Prostate gland (tissue), 2 donors: Measurements from ENCODE around the gene AGGF1. TPM values are rescaled to one million over a fixed set of nuclear protein-coding genes. Genes with fewer than 3 reads are reported as not detected.
"Not testable (repeated sequence)": the region's sequence is repeated elsewhere in the genome, so short reads cannot be mapped to it uniquely, and the experiment has no call there.

Experiments used
- DNase-seq: peaks from one replicate; pipeline ENCODE4 v3.0.0-alpha.2; 2019; ENCODE audit warnings: low spot score
- H3K27ac ChIP-seq, 2 donors: fragments of 200-600 bp; sonication (generic); 2 replicates each; pipeline ENCODE4 v1.5.1; 2017 to 2019
- H3K27me3 ChIP-seq: fragments of 200-600 bp; sonication (generic); replicated peaks from 2 replicates; pipeline ENCODE4 v1.5.1; 2019; ENCODE audit not compliant: insufficient read depth
- H3K36me3 ChIP-seq, 2 donors: fragments of 200-600 bp; sonication (generic); 1 replicate in 1 of 2; 2 replicates in 1 of 2; pipeline versions ENCODE4 v1.5.1 to v1.8.1; 2017 to 2019
- H3K4me1 ChIP-seq: fragments of 200-600 bp; sonication (generic); replicated peaks from 2 replicates; pipeline ENCODE4 v1.5.1; 2019
- H3K4me3 ChIP-seq, 2 donors: fragments of 200-600 bp; sonication (generic); 2 replicates each; pipeline ENCODE4 v1.5.1; 2017 to 2019
- H3K9me3 ChIP-seq: fragments of 200-600 bp; sonication (generic); 2 replicates; pipeline ENCODE4 v1.5.1; 2017
- POLR2A ChIP-seq: fragments of 450-650 bp; IDR thresholded peaks from one replicate; pipeline ENCODE4 v1.6.1; 2016; ENCODE audit warnings: antibody characterized with exemption, mild to moderate bottlenecking
- POLR2AphosphoS5 ChIP-seq: sonication (generic); formaldehyde crosslinking; IDR thresholded peaks from one replicate; pipeline ENCODE4 v1.6.1; 2017; ENCODE audit warnings: antibody characterized with exemption
- WGBS: methylation state at CpG from one replicate; pipeline ENCODE4 v1.1.5; 2018; 5-methylcytosine and 5-hydroxymethylcytosine counted together
- intact Hi-C: fragments of 100-400 bp; cut with DNase I; formaldehyde crosslinking; loops from one replicate; pipeline ENCODE4 v1.14.2; 2022
- total RNA-seq, 2 donors: library from RNA; depleted of rRNA; stranded (reverse); fragments of >200 nt; gene quantifications; one replicate each; pipeline ENCODE4 v1.1.0, GENCODE V29; 2016
- TF ChIP-seq, protein P1 (sequence below), 4 experiments: fragments of 200-600 bp in 2 of 4; fragments of 450-650 bp in 2 of 4; sonication (generic) in 2 of 4; IDR thresholded peaks; 1 replicate in 3 of 4; 2 replicates in 1 of 4; pipeline ENCODE4 v1.5.1; 2016 to 2019; ENCODE audit warnings: antibody characterized with exemption in 4 of 4, mild to moderate bottlenecking in 2 of 4, moderate library complexity in 2 of 4

AGGF1 gene
- total RNA-seq, 2 donors from 2014 or later: 28.5 to 29.6 TPM

DNA sequence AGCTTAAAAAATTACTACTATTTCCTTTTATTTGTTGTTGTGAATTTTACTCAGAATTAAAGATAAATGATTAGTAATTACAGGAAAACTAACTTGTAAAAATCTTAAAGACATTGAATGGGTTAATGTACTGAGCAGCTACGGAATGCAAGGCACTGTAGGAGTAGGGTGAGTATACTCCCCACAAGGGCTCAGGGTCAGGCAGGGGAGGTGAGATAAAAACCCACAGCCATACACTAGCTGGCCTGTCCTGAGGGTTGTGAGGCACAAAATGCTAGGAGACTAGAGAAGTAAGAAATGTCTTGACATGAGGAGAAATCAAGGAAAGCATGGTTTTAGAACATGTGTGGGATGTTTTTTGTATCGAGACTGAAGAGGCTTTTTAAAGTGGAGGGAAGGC, 43.5 kb downstream of the AGGF1 start:
- Histone ChIP-seq H3K27ac (no peak overlapping the region), H3K4me3 (no peak overlapping the region), H3K36me3 (no peaks in the 10 kb centered on the region), H3K27me3 (no peaks in the 10 kb centered on the region), H3K4me1 (peaks cover 2% of the 10 kb centered on the region), H3K9me3 (no peaks in the 10 kb centered on the region)
- no peak for DNase-seq
- intact Hi-C loops: no loop called here
- 88% methylated on average over 2 of the region's 2 CpGs for WGBS
- TF ChIP-seq POLR2AphosphoS5: no peak
- TF ChIP-seq, protein P1, sequence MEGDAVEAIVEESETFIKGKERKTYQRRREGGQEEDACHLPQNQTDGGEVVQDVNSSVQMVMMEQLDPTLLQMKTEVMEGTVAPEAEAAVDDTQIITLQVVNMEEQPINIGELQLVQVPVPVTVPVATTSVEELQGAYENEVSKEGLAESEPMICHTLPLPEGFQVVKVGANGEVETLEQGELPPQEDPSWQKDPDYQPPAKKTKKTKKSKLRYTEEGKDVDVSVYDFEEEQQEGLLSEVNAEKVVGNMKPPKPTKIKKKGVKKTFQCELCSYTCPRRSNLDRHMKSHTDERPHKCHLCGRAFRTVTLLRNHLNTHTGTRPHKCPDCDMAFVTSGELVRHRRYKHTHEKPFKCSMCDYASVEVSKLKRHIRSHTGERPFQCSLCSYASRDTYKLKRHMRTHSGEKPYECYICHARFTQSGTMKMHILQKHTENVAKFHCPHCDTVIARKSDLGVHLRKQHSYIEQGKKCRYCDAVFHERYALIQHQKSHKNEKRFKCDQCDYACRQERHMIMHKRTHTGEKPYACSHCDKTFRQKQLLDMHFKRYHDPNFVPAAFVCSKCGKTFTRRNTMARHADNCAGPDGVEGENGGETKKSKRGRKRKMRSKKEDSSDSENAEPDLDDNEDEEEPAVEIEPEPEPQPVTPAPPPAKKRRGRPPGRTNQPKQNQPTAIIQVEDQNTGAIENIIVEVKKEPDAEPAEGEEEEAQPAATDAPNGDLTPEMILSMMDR (IDR thresholded peaks at IDR 0.05): no peak
- TF ChIP-seq POLR2A: no peak

DNA sequence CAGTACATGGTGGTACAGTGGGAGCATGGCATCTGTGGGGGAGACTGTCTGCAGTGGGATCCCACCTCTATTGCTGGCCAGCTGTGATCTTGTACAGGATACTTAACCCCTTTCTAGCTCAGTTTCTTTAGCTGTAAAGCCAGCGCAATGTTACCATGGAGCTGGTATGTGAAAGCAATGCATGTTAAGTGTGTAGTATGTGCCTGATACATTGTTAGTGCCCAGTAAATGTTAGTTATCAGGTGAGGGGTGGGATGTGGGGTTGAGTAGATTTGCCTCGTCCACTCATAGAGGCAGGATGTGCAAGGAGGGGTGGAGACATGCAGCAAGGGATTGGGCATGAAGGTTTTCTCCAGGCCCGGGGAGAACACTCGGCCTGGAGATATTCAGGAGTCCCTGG, 44.5 kb downstream of the AGGF1 start:
- no peak for DNase-seq
- no peaks in the 10 kb centered on the region for H3K36me3 ChIP-seq
- no peak overlapping the region for H3K27ac ChIP-seq
- no peaks in the 10 kb centered on the region for H3K9me3 ChIP-seq
- H3K4me1 ChIP-seq: peaks cover 2% of the 10 kb centered on the region
- TF ChIP-seq, protein P1 (IDR thresholded peaks at IDR 0.05): no peak
- TF ChIP-seq POLR2A: no peak
- H3K27me3 ChIP-seq: no peaks in the 10 kb centered on the region
- WGBS: 90% methylated on average over 4 of the region's 4 CpGs
- intact Hi-C loops: no loop called here
- no peak overlapping the region for H3K4me3 ChIP-seq

DNA sequence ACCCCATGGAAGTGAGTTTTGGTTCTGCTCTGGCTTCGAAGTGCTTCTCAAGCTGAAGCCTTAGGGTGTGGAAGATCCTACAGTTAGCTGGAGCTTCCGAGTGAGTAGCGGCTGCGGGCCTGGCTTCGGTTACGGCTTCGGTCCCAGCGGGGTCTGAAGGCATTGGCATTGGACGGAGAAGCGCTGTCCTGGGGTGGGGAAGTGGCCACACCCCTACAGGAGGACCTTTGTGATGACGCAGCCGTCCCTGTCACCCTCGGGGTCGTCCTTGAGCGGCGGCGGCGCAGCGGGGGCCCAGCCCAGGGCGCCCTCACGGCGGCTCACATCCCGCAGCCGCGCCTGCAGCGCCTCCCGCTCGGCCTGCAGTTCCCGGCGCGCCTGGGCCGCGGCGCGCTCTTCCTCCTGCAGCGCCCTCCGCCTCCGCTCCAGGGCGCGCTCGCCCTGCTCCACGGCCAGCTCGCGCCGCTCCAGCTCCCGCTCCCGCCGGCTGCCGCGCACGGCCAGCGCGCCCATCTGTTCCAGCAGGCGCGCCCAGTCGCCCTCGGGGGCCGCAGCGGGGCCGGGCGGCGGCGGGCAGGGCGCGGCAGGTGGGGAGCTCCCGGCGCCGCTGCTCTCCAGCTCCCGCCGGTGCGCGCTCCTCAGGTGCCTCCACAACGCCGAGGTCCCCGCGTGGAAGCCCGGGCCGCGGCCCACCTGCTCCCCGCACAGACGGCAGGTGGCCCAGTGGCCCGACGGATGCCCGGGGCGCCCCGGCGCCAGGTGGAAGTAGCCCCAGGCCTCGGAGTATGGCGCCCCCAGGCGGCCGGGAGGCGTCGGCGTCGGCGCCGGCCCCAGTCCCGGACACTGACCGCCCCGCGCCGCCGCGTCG, 47.0 kb downstream of the AGGF1 start:
- Histone ChIP-seq H3K9me3 (no peaks in the 10 kb centered on the region), H3K4me3 (peak overlapping the region; percentile 33 to 39), H3K27me3 (no peaks in the 10 kb centered on the region), H3K27ac (peak overlapping the region; percentile 39 to 56), H3K4me1 (peaks cover 2% of the 10 kb centered on the region), H3K36me3 (no peaks in the 10 kb centered on the region)
- WGBS: 8% methylated on average over 57 of the region's 105 CpGs
- intact Hi-C loops: loop anchor here (2.0 kb wide), 1 partner anchor 416 kb away; the partner anchor contains the start of gene WDR41
- DNase-seq: peak; percentile 24
- TF ChIP-seq POLR2AphosphoS5: no peak
- TF ChIP-seq, protein P1 (IDR thresholded peaks at IDR 0.05): peak; percentile 31 to 53 (median 46)
- TF ChIP-seq POLR2A: no peak

DNA sequence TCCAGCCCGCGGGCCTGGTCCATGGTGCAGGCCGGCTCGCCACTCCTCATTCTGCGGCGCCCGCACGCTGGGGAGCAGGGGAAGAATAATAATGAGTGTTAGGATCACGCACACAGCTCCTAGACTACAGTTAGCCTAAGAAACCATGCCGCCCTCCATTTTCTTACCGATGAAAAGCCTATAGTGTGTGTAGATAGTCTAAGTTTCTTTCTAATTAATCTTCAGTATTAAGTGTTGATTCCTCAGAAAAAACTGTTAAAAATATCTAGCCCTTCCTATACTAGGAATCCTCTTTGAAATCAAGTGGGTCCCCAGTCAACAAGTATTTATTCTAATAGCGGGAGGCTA, 47.6 kb downstream of the AGGF1 start:
- WGBS: 70% methylated on average over 10 of the region's 12 CpGs
- H3K9me3 ChIP-seq: no peaks in the 10 kb centered on the region
- peak overlapping the region; percentile 33 to 39 for H3K4me3 ChIP-seq
- no peaks in the 10 kb centered on the region for H3K27me3 ChIP-seq
- H3K27ac ChIP-seq: peak overlapping the region in 1 of 2 donors; percentile 56
- H3K4me1 ChIP-seq: peaks cover 2% of the 10 kb centered on the region
- no peaks in the 10 kb centered on the region for H3K36me3 ChIP-seq
- TF ChIP-seq POLR2AphosphoS5: no peak
- TF ChIP-seq, protein P1 (IDR thresholded peaks at IDR 0.05): no peak
- TF ChIP-seq POLR2A: no peak
- intact Hi-C loops: loop anchor here (2.0 kb wide), 1 partner anchor 415 kb away; the partner anchor contains the start of gene WDR41
- no peak for DNase-seq

DNA sequence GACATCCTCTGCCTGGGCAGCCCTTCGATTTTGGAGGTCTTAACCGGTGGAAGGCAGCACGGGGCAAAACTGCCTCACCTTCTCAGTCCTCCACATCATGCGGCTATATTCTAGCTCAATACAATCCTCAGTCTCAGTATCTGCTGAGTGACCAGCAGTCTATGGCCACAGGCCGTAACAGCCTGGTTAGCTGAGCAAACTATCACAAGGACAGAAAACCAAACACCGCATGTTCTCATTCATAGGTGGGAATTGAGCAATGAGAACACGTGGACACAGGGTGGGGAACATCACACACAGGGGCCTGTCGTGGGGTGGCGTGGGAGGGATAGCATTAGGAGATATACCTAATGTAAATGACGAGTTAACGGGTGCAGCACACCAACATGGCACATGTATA, 50.3 kb downstream of the AGGF1 start:
- H3K9me3 ChIP-seq, H3K27me3 ChIP-seq, H3K36me3 ChIP-seq, H3K4me1 ChIP-seq, H3K27ac ChIP-seq, DNase-seq, H3K4me3 ChIP-seq: not testable (repeated sequence)
- intact Hi-C loops: loop anchor here (10.0 kb wide), 1 partner anchor 54 kb away; no protein-coding TSS in a partner anchor
- WGBS: 89% methylated on average over 11 of the region's 11 CpGs
